Measurements from ENCODE around the gene KRTAP10-11. TPM values are rescaled to one million over a fixed set of nuclear protein-coding genes. Genes with fewer than 3 reads are reported as not detected.
"Not testable (repeated sequence)": the region's sequence is repeated elsewhere in the genome, so short reads cannot be mapped to it uniquely, and the experiment has no call there.

KRTAP10-11 gene
- total RNA-seq, 1 donor from 2014 or later, result not detected

GRCh38 chr21:44602463-44602850, 43.8 kb upstream of the KRTAP10-11 start:
- TF ChIP-seq, protein P1, sequence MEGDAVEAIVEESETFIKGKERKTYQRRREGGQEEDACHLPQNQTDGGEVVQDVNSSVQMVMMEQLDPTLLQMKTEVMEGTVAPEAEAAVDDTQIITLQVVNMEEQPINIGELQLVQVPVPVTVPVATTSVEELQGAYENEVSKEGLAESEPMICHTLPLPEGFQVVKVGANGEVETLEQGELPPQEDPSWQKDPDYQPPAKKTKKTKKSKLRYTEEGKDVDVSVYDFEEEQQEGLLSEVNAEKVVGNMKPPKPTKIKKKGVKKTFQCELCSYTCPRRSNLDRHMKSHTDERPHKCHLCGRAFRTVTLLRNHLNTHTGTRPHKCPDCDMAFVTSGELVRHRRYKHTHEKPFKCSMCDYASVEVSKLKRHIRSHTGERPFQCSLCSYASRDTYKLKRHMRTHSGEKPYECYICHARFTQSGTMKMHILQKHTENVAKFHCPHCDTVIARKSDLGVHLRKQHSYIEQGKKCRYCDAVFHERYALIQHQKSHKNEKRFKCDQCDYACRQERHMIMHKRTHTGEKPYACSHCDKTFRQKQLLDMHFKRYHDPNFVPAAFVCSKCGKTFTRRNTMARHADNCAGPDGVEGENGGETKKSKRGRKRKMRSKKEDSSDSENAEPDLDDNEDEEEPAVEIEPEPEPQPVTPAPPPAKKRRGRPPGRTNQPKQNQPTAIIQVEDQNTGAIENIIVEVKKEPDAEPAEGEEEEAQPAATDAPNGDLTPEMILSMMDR (IDR thresholded peaks at IDR 0.05; ENCODE audit: borderline replicate concordance), result no peak
- H3K27ac ChIP-seq (replicated peaks), result no peak overlapping the region
- no peaks in the 10 kb centered on the region for H3K36me3 ChIP-seq
- no peak for DNase-seq
- no peaks in the 10 kb centered on the region for H3K4me1 ChIP-seq
- H3K9me3 ChIP-seq (replicated peaks), result peaks cover 15% of the 10 kb centered on the region
- intact Hi-C loops (cut with micrococcal nuclease), result no loop called here
- no peak overlapping the region for H3K4me3 ChIP-seq
- H3K27me3 ChIP-seq (ENCODE audit: low read depth), result peaks cover 56% of the 10 kb centered on the region

GRCh38 chr21:44603109-44603875, 42.9 kb upstream of the KRTAP10-11 start:
- TF ChIP-seq, protein P1 (IDR thresholded peaks at IDR 0.05; ENCODE audit: borderline replicate concordance), result no peak
- no peaks in the 10 kb centered on the region for H3K4me1 ChIP-seq
- H3K4me3 ChIP-seq, result no peak overlapping the region
- H3K27ac ChIP-seq (replicated peaks), result no peak overlapping the region
- peaks cover 52% of the 10 kb centered on the region for H3K27me3 ChIP-seq (ENCODE audit: low read depth)
- H3K36me3 ChIP-seq, result no peaks in the 10 kb centered on the region
- no peak for DNase-seq
- peaks cover 12% of the 10 kb centered on the region for H3K9me3 ChIP-seq (replicated peaks)
- intact Hi-C loops (cut with micrococcal nuclease), result no loop called here

DNA sequence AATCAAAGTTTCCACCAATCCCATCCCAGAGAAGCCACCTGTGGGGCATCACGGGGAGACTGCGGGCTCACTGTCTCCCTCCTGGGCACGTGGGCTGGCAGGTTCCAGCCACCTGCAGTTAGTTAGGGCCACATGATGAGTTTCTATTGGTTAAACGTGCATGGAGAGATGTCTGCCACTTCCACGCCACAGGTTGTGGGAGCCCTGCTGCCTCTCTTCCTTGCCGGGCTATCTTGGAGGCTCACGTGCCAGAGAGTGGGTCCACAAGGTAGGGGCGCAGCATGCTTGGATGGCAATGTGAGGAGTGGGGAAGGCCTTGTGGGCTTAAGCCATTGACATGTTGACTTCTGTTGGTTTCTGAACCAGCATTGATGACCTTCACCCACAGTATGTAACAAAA, 42.3 kb upstream of the KRTAP10-11 start:
- Histone ChIP-seq H3K9me3 (replicated peaks) (peaks cover 10% of the 10 kb centered on the region), H3K27ac (replicated peaks) (no peak overlapping the region), H3K27me3 (ENCODE audit: low read depth) (peaks cover 48% of the 10 kb centered on the region), H3K4me3 (no peak overlapping the region), H3K36me3 (no peaks in the 10 kb centered on the region), H3K4me1 (no peaks in the 10 kb centered on the region)
- TF ChIP-seq, protein P1 (IDR thresholded peaks at IDR 0.05; ENCODE audit: borderline replicate concordance), result no peak
- intact Hi-C loops (cut with micrococcal nuclease), result no loop called here
- DNase-seq, result no peak

GRCh38 chr21:44606495-44606894, 39.7 kb upstream of the KRTAP10-11 start:
- no peak overlapping the region for H3K27ac ChIP-seq (replicated peaks)
- no peaks in the 10 kb centered on the region for H3K4me1 ChIP-seq
- peaks cover 28% of the 10 kb centered on the region for H3K27me3 ChIP-seq (ENCODE audit: low read depth)
- H3K9me3 ChIP-seq (replicated peaks), result peaks cover 36% of the 10 kb centered on the region
- intact Hi-C loops (cut with micrococcal nuclease), result no loop called here
- no peak overlapping the region for H3K4me3 ChIP-seq
- TF ChIP-seq, protein P1 (IDR thresholded peaks at IDR 0.05; ENCODE audit: borderline replicate concordance), result no peak
- no peak for DNase-seq
- H3K36me3 ChIP-seq, result no peaks in the 10 kb centered on the region

DNA sequence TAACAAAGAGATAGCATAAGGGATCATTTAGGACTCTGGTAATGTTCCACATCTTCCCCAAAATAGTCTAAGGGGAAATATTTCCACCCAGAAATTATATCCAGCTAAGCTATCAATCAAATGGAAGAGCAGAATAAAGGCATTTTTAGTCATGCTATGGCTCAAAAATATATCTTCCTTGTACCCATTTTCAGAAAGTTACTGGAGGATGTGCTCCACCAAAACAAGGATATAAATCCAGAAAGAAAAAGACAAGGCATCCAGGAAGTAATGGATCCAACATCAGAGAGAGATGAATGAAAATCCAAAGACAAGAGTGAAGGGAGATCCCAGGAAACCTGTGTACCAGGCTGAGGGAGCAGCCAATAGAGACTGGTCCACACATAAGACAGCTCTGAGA, 37.0 kb upstream of the KRTAP10-11 start:
- intact Hi-C loops (cut with micrococcal nuclease), result no loop called here

DNA sequence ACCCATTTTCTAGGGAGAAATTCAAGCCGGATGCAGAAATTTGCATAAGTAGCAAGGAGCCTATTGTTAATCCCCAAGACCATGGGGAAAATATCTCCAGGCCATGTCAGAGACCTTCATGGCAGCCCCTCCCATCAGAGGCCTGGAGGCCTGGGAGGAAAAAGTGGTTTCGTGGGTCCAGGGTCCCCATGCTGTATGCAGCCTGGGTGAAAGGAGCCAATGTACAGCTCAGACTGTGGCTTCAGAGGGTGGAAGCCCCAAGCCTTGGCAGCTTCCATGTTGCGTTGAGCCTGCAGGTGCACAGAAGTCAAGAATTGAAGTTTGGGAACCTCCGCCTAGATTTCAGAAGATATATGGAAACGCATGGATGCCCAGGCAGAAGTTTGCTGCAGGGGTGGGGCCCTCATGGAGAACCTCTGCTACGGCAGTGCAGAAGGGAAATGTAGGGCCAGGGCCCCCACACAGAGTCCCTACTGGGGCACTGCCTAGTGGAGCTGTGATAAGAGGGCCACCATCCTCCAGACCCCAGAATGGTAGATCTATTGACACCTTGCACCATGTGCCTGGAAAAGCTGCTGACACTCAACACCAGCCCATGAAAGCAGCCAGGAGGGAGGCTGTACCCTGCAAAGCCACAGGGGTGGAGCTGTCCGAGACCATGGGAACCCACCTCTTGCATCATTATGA, 35.9 kb upstream of the KRTAP10-11 start:
- DNase-seq; H3K36me3 ChIP-seq; H3K4me1 ChIP-seq; H3K27ac ChIP-seq (replicated peaks); H3K4me3 ChIP-seq; intact Hi-C loops (cut with micrococcal nuclease): not testable (repeated sequence)
- Histone ChIP-seq H3K27me3 (ENCODE audit: low read depth) (peaks cover 22% of the 10 kb centered on the region), H3K9me3 (replicated peaks) (peaks cover 41% of the 10 kb centered on the region)

More for the DNA sequence above, 37.0 kb upstream of the KRTAP10-11 start:
- H3K36me3 ChIP-seq, result no peaks in the 10 kb centered on the region
- no peak for DNase-seq
- H3K27ac ChIP-seq (replicated peaks), result no peak overlapping the region
- TF ChIP-seq, protein P1 (IDR thresholded peaks at IDR 0.05; ENCODE audit: borderline replicate concordance), result no peak
- peaks cover 23% of the 10 kb centered on the region for H3K27me3 ChIP-seq (ENCODE audit: low read depth)
- peaks cover 41% of the 10 kb centered on the region for H3K9me3 ChIP-seq (replicated peaks)
- H3K4me1 ChIP-seq, result no peaks in the 10 kb centered on the region
- H3K4me3 ChIP-seq, result no peak overlapping the region
